PFSK-1 (cell line): Measurements from ENCODE around the gene GINS2.

Experiments used
- FOXP2 ChIP-seq: optimal IDR thresholded peaks from 2 replicates; pipeline ENCODE3; 2011; ENCODE audit warnings: borderline replicate concordance, control low read depth, inconsistent platforms; ENCODE audit not compliant: insufficient read depth; ENCODE audit errors: extremely low read length, extremely low read depth
- POLR2AphosphoS5 ChIP-seq: IDR thresholded peaks from 2 replicates; pipeline ENCODE4 v1.6.1; 2012; ENCODE audit warnings: low read depth, mild to moderate bottlenecking, control low read depth, low read length, moderate library complexity
- SIN3A ChIP-seq: IDR thresholded peaks from 2 replicates; pipeline ENCODE4 v1.6.1; 2012; ENCODE audit warnings: mild to moderate bottlenecking, low read length, moderate library complexity, borderline replicate concordance; ENCODE audit not compliant: insufficient read depth
- TAF1 ChIP-seq: IDR thresholded peaks from 2 replicates; pipeline ENCODE4 v1.6.1; 2012; ENCODE audit warnings: low read length, control low read depth, borderline replicate concordance; ENCODE audit not compliant: insufficient read depth
- TF ChIP-seq, protein P1 (sequence below), 2 experiments: IDR thresholded peaks; 2 replicates each; pipeline versions ENCODE4 v1.6.1 to v1.8.0; 2011 to 2012; ENCODE audit warnings: low read depth in 2 of 2, low read length in 2 of 2, control low read depth in 1 of 2, inconsistent platforms in 1 of 2, mild to moderate bottlenecking in 1 of 2, moderate library complexity in 1 of 2; ENCODE audit not compliant: insufficient read depth in 1 of 2

Gene GINS2

DNA sequence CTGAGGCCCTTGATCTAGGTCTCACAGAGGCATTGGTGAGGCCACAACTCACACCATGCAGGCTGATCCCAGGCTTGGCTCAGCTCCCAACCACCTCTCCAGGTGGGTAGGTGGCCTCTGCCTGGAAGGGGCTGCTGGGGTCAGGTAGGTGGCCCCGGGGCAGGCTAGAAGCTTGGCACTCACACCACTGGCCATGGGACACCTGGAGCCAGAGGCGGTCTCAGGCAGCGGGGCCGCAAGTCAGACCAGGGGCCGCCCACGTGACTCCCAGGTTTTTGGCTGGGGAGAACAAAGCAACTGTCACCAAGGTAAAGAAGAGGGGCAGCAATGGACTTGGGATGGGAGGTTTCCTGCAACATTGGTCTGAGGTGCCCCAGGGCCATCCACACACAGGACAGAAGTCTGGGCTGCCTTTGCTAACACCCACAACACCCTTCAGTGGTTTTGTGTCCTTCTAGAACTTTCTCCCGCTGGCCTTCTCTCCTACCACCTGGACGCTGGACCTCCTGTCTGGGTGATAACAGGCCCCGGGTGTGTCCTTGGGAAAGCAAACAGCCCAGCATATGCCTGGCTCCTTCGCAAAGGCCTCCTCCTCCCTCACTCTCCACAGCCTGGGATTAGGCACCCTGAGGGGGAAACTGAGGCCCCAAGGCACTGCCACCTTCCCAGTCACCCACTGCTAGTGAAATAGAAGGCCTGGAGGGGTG is 45.7 kb upstream of the GINS2 start:
- TF ChIP-seq TAF1 (no peak), SIN3A (no peak), POLR2AphosphoS5 (no peak), FOXP2 (no peak)
- TF ChIP-seq, protein P1, sequence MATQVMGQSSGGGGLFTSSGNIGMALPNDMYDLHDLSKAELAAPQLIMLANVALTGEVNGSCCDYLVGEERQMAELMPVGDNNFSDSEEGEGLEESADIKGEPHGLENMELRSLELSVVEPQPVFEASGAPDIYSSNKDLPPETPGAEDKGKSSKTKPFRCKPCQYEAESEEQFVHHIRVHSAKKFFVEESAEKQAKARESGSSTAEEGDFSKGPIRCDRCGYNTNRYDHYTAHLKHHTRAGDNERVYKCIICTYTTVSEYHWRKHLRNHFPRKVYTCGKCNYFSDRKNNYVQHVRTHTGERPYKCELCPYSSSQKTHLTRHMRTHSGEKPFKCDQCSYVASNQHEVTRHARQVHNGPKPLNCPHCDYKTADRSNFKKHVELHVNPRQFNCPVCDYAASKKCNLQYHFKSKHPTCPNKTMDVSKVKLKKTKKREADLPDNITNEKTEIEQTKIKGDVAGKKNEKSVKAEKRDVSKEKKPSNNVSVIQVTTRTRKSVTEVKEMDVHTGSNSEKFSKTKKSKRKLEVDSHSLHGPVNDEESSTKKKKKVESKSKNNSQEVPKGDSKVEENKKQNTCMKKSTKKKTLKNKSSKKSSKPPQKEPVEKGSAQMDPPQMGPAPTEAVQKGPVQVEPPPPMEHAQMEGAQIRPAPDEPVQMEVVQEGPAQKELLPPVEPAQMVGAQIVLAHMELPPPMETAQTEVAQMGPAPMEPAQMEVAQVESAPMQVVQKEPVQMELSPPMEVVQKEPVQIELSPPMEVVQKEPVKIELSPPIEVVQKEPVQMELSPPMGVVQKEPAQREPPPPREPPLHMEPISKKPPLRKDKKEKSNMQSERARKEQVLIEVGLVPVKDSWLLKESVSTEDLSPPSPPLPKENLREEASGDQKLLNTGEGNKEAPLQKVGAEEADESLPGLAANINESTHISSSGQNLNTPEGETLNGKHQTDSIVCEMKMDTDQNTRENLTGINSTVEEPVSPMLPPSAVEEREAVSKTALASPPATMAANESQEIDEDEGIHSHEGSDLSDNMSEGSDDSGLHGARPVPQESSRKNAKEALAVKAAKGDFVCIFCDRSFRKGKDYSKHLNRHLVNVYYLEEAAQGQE (IDR thresholded peaks at IDR 0.05; ENCODE audit: insufficient read depth in 1 of 2, low read depth in 2 of 2, low read length in 2 of 2) = no peak

GRCh38 chr16:85733839-85734170 is 45.1 kb upstream of the GINS2 start:
- TF ChIP-seq, protein P1 (IDR thresholded peaks at IDR 0.05; ENCODE audit: insufficient read depth in 1 of 2, low read depth in 2 of 2, low read length in 2 of 2) = no peak

DNA sequence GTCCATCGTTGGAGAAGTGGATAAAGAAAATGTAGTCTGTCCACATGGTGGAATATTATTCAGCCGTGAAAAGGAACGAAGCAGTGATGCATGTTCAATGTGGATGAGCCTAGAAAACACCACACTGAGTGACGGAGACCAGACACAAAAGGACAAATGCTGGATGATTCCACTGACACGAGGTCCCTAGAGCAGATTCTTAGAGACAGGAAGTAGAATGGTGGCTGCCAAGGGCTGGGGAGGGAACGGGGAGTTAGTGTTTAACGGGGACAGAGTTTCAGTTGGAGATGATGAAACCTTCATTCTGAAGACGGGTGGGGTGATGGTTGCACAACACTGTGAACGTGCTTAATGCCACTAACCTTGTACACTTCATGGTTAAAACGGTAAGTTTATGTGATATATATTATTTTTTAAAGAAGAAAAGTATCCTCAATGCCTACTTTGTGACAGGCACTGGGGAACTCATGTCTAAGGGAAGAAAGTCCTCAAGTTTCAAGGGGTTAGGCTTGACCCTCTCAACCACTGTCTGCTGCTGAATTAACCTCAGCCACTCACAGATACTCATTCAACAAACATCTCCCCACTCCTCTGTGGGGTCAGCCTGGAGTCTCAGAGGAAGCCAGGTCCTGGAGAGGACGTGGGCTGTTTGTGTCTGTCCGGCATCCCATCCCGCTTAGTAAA is 44.5 kb upstream of the GINS2 start:
- TF ChIP-seq, protein P1 (IDR thresholded peaks at IDR 0.05; ENCODE audit: insufficient read depth in 1 of 2, low read depth in 2 of 2, low read length in 2 of 2) = no peak
- no peak for TF ChIP-seq SIN3A
- no peak for TF ChIP-seq FOXP2
- TF ChIP-seq TAF1 = no peak
- TF ChIP-seq POLR2AphosphoS5 = no peak

DNA sequence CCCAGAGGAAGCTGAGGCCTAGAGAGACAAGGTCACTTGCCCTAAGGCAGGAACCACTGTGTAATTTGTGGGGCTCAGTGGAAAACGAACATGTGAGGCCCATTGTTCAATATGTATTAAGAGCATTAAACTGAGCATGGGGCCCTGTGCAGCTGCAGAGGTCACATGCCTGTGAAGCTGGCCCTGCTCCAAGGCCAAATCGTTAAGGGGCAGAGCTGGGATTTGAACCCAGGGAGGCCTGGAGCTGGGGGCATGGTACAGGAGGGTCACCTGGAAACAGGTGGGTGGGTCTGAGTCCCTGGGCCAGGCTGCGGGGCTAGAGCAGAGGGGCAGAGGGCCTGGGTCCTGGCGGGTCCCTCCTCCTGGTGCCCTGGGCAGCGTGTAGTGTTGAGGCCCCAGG is 42.4 kb upstream of the GINS2 start:
- TF ChIP-seq TAF1 (no peak), SIN3A (no peak), POLR2AphosphoS5 (no peak), FOXP2 (no peak)
- TF ChIP-seq, protein P1 (IDR thresholded peaks at IDR 0.05; ENCODE audit: insufficient read depth in 1 of 2, low read depth in 2 of 2, low read length in 2 of 2) = no peak

DNA sequence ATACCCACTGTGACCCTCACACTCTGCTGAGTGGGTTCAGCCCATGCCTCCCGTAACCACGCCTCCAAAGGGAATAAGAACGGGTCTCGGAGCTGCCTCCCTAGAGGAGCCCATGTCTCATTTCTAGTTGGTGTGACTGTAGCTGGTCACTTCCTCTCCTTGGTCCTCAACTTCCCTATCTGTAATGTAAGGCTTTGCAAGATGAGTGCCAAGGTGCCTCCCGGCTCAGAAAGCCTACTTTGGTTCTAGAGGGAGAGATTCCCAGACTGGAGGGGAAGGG is 41.4 kb upstream of the GINS2 start:
- TF ChIP-seq FOXP2 (no peak), POLR2AphosphoS5 (no peak), TAF1 (no peak), SIN3A (no peak)
- TF ChIP-seq, protein P1 (IDR thresholded peaks at IDR 0.05; ENCODE audit: insufficient read depth in 1 of 2, low read depth in 2 of 2, low read length in 2 of 2) = no peak
